Measurements from ENCODE around the gene FAM20C. TPM values are rescaled to one million over a fixed set of nuclear protein-coding genes. Genes with fewer than 3 reads are reported as not detected.

The FAM20C gene
- total and polyA plus RNA-seq, 2 of the 8 experiments (the other 6 are each of a cell fraction or from before 2014, with no cell fraction given) = 9.5 to 34.8 TPM

GRCh38 chr7:163298-163695 lies 29.1 kb upstream of the FAM20C start (continued):
- TF ChIP-seq POLR2AphosphoS5 (IDR thresholded peaks at IDR 0.05; ENCODE audit: low read depth, low read length) (no peak), POLR2A (IDR thresholded peaks at IDR 0.05; ENCODE audit: control extremely low read depth in 1 of 2, low read depth in 2 of 2, low read length in 2 of 2) (no peak), FOSL1 (IDR thresholded peaks at IDR 0.05; ENCODE audit: insufficient read depth, low read depth, low read length) (no peak), TBP (IDR thresholded peaks at IDR 0.05; ENCODE audit: low read depth, low read length) (no peak), CHD7 (IDR thresholded peaks at IDR 0.05; ENCODE audit: insufficient replicate concordance, low read length) (no peak), SP2 (IDR thresholded peaks at IDR 0.05; ENCODE audit: low read length) (no peak), HDAC2 (IDR thresholded peaks at IDR 0.05; ENCODE audit: borderline replicate concordance in 1 of 2, low read depth in 2 of 2, low read length in 2 of 2) (no peak)
